Measurements from ENCODE around the gene RUBCNL. TPM values are rescaled to one million over a fixed set of nuclear protein-coding genes. Genes with fewer than 3 reads are reported as not detected.

RUBCNL gene
- total RNA-seq, 1 donor from 2014 or later: 168 TPM

DNA sequence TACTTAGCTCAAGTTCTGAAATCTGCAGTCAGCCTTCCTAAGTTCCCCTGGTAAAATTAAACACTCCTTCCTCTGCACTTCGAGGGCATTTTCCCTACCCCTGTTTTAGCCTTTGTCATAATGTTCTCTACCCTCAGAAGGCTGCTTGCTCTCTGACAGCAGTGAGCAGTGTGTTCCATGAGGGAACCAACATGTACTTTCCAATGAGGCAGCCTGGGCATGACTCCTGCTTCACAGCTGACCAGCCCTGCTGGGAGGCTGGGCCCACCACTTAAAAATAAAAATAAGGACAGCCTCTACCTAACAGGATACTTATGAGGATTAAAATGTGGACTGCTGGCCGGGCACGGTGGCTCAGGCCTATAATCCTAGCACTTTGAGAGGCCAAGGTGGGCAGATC is 26.4 kb downstream of the RUBCNL start:
- Mint-ChIP-seq H3K4me3 (no peak overlapping the region), H3K9me3 (no peaks in the 10 kb centered on the region), H3K4me1 (peaks cover 3% of the 10 kb centered on the region), H3K27ac (peak overlapping the region; percentile 71), H3K27me3 (no peaks in the 10 kb centered on the region), H3K36me3 (ENCODE audit: low read depth) (peaks cover 86% of the 10 kb centered on the region)
- intact Hi-C loops (cut with micrococcal nuclease): no loop called here
- DNase-seq (no peak), ATAC-seq (ENCODE audit: low read depth) (no peak)
- TF ChIP-seq, protein P1, sequence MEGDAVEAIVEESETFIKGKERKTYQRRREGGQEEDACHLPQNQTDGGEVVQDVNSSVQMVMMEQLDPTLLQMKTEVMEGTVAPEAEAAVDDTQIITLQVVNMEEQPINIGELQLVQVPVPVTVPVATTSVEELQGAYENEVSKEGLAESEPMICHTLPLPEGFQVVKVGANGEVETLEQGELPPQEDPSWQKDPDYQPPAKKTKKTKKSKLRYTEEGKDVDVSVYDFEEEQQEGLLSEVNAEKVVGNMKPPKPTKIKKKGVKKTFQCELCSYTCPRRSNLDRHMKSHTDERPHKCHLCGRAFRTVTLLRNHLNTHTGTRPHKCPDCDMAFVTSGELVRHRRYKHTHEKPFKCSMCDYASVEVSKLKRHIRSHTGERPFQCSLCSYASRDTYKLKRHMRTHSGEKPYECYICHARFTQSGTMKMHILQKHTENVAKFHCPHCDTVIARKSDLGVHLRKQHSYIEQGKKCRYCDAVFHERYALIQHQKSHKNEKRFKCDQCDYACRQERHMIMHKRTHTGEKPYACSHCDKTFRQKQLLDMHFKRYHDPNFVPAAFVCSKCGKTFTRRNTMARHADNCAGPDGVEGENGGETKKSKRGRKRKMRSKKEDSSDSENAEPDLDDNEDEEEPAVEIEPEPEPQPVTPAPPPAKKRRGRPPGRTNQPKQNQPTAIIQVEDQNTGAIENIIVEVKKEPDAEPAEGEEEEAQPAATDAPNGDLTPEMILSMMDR (IDR thresholded peaks at IDR 0.05): no peak
- POLR2A ChIA-PET: interaction anchor here (0.6 to 1.5 kb wide), 3 partner anchors 8 to 27 kb away, joined by 3 to 4 read pairs (median 3); partner anchors contain the start of gene RUBCNL
- CTCF ChIA-PET: interaction anchor here (0.7 kb wide), 1 partner anchor 26 kb away, joined by 3 read pairs; the partner anchor contains the start of gene RUBCNL

DNA sequence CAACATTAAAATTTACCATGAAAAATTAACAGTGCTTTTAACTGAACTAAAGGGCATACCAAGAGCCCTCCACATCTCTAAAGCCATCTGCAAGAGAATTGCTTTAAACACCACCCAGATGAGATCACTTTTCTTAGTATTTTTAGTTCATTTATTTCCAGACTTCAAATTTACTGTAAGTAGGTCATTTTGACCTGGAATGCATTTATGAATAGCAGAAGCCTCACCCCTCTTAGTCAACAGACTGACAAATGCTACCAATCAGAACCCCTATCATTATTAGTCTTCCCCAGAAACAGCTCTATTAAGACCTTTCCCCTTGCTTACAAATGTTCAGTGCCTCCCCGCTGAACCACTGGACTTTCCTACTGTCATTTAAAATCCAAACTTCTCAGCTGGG is 27.3 kb downstream of the RUBCNL start:
- peaks cover 86% of the 10 kb centered on the region for H3K36me3 Mint-ChIP-seq (ENCODE audit: low read depth)
- intact Hi-C loops (cut with micrococcal nuclease): no loop called here
- ChIA-PET CTCF (no interaction called here), POLR2A (interaction anchor here (1.5 kb wide), 1 partner anchor 28 kb away, joined by 4 read pairs; the partner anchor contains the start of gene RUBCNL)
- H3K4me3 Mint-ChIP-seq: no peak overlapping the region
- H3K27me3 Mint-ChIP-seq: no peaks in the 10 kb centered on the region
- H3K4me1 Mint-ChIP-seq: peaks cover 6% of the 10 kb centered on the region
- TF ChIP-seq, protein P1 (IDR thresholded peaks at IDR 0.05): no peak
- ATAC-seq (ENCODE audit: low read depth) (no peak), DNase-seq (no peak)
- H3K27ac Mint-ChIP-seq: peak overlapping the region; percentile 54
- H3K9me3 Mint-ChIP-seq: peaks cover 2% of the 10 kb centered on the region

DNA sequence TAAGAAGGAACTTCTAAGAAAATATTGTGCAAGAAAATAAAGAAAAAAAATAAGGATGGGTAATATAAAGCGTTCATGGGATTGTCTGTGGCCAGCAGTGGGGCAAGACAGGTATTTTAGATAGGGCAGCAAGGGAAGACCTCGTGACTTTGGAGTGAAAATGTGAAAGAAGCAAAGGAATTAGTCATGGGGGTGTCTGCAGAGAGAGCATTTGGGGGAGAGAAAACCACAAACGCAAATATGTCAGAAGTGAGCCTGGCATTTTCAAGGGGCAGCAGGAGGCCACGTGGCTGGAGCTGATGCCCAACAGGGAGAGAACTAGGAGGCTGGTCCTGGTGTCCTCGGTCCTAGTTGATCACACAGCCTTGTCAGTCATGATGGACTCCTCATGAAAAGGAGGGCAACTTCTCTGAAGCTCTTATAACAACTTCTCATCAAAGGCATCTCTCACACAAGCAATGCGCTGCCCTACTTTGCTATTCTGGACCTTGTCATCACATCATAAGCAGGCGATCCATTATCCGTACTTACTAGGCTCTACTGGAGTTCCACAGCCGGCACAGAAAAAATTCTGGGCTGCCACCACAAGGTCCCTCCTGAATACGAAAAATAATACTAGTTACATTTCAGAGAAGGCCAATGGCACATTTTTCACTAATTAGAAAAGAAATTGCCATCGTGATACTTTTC is 31.0 kb downstream of the RUBCNL start:
- H3K27ac Mint-ChIP-seq: peak overlapping the region; percentile 83
- DNase-seq: no peak
- ATAC-seq (ENCODE audit: low read depth): no peak
- ChIA-PET POLR2A (interaction anchor here (0.6 to 1.5 kb wide), 3 partner anchors 17 to 22 kb away, joined by 3 to 4 read pairs (median 3); no protein-coding TSS in a partner anchor), CTCF (no interaction called here)
- peaks cover 16% of the 10 kb centered on the region for H3K4me1 Mint-ChIP-seq
- TF ChIP-seq, protein P1 (IDR thresholded peaks at IDR 0.05): no peak
- intact Hi-C loops (cut with micrococcal nuclease): loop anchor here (2.0 kb wide), 2 partner anchors 15 kb away; no protein-coding TSS in a partner anchor
- peaks cover 90% of the 10 kb centered on the region for H3K36me3 Mint-ChIP-seq (ENCODE audit: low read depth)
- no peak overlapping the region for H3K4me3 Mint-ChIP-seq
- H3K27me3 Mint-ChIP-seq: no peaks in the 10 kb centered on the region
- peaks cover 5% of the 10 kb centered on the region for H3K9me3 Mint-ChIP-seq

DNA sequence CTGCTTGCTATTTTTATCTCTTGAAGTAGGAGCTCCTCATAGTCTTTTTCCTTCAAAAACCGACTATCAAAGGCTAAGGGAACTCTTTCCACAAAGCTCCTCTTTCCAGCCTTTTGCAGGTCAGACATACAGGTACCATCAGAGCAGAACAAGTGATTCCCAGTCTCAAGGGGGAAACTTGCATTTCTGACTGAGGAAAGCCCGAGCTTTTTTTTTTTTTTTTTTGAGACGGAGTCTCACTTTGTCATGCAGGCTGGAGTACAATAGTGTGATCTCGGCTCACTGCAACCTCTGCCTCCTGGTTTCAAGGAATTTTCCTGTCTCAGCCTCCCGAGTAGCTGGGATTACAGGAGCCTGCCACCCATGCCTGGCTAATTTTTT is 32.0 kb downstream of the RUBCNL start:
- peaks cover 5% of the 10 kb centered on the region for H3K9me3 Mint-ChIP-seq
- peaks cover 92% of the 10 kb centered on the region for H3K36me3 Mint-ChIP-seq (ENCODE audit: low read depth)
- CTCF ChIA-PET: no interaction called here
- POLR2A ChIA-PET: interaction anchor here (0.8 to 2.8 kb wide), 9 partner anchors 9 to 35 kb away, joined by 3 to 23 read pairs (median 4); partner anchors contain the start of gene RUBCNL
- peak overlapping the region; percentile 83 for H3K27ac Mint-ChIP-seq
- H3K27me3 Mint-ChIP-seq: no peaks in the 10 kb centered on the region
- TF ChIP-seq, protein P1 (IDR thresholded peaks at IDR 0.05): no peak
- H3K4me3 Mint-ChIP-seq: no peak overlapping the region
- ATAC-seq (ENCODE audit: low read depth) (no peak), DNase-seq (no peak)
- peaks cover 12% of the 10 kb centered on the region for H3K4me1 Mint-ChIP-seq
- intact Hi-C loops (cut with micrococcal nuclease): loop anchor here (2.0 kb wide), 2 partner anchors 14 to 16 kb away; no protein-coding TSS in a partner anchor

Data from activated B cell treated with CpG ODN at 0.5 μM for 24 hours (primary cell).